Skeletal muscle cell (primary cell): ENCODE data around the gene COBL.

Source experiments
- DNase-seq: peaks from one replicate; pipeline ENCODE4 v3.0.0-alpha.2; 2010; ENCODE audit warnings: low read depth
- H3K4me3 ChIP-seq: 2 replicates; pipeline ENCODE4 v1.5.1; 2011; ENCODE audit warnings: low read depth, mild to moderate bottlenecking, control low read depth, low read length, moderate library complexity

The COBL gene

GRCh38 chr7:51239691-51240090 lies 76.9 kb downstream of the COBL start:
- H3K4me3 ChIP-seq, result no peak overlapping the region
- DNase-seq, result no peak

DNA sequence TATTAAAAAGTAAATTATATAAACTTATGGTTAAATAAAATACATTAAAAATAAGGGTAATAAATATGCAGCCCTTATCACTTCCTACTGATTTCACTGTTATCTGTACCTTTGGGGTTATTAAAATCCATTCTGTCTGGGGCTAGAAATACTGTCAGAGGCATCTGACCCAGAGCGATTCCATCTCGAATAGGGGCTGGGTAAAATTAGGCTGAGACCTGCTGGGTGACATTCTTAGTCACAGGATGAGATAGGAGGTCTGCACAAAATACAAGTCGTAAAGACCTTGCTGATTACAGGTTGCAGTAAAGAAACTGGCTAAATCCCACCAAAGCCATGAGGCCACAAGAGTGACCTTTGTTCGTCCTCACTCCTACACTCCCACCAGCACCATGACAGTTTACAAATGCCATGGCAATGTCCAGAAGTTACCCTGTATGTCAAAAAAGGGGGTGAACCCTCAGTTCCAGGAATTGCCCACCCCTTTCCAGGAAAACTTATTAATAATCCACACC lies 77.6 kb downstream of the COBL start:
- DNase-seq, result no peak
- H3K4me3 ChIP-seq, result no peak overlapping the region

DNA sequence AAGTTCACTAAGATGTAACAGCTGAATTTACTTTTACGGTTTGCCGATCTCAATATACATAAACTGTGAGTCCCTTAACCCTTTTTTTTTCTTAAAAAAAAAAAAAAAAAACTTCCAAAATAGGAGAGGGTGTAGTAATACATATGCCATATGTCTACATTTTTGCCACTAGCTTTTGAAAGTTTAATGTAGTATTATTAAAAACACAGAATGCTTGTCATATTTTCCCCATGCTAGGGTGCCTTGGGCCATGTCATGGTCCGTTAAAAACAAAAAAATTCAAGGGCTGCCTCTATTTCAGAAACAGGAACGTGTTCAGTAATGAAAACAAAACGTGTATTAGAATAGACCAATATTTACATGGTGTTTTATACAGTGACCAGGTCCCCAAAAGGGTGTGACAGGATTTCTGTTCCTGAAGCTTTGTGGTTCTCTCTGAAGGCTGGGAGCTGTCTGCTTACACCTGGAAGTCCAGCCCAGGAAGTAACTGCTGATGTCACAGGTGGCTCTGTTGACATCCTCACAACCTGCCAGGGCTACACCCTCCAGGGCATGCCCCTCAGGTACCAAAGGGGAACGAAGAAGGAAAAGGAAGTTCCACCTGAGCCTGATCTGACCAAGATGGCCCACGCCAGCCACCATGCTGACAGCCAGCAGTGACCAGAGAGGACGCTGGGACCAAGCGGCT lies 79.0 kb downstream of the COBL start:
- no peak for DNase-seq
- no peak overlapping the region for H3K4me3 ChIP-seq

- no peak for DNase-seq
These were observed 80.0 kb downstream of the COBL start for GRCh38 chr7:51236470-51237132.

DNA sequence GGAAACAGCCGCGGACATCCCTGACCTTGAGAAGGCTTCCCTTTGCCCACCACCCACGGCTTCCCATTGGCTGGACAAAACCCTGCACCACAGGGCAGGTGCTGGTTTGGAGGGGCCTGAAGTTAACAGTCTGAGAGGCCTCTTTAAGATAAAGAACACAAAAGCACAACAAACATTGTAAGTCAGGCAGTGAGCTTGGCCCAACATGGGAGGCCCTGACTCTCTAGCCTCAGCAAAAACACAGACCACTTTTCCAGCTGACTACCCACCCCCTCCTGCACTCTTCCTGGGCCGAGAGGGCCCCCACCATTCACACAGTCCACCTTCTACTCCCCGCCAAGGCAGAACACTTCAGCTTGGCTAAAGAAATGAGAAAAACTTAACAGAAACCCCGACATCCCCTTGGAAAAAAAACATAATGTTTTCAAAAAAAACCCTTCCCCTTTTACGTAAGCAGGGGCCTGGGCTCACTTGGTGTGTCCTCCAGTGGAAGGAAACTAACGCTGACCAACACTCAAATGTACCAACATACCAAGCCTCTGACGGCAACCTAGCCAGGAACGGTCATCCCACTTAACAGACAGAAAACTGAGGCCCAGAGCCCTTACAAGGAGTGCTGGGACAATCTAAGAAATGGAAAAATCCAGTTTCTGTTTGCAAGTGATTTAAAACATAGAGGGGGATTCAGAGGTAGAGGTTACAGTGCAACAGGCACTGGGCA lies 80.9 kb downstream of the COBL start:
- no peak overlapping the region for H3K4me3 ChIP-seq
- DNase-seq, result no peak

More at GRCh38 chr7:51236470-51237132, 80.0 kb downstream of the COBL start:
- no peak overlapping the region for H3K4me3 ChIP-seq

GRCh38 chr7:51234609-51235308 lies 81.8 kb downstream of the COBL start:
- no peak for DNase-seq
- H3K4me3 ChIP-seq, result no peak overlapping the region

DNA sequence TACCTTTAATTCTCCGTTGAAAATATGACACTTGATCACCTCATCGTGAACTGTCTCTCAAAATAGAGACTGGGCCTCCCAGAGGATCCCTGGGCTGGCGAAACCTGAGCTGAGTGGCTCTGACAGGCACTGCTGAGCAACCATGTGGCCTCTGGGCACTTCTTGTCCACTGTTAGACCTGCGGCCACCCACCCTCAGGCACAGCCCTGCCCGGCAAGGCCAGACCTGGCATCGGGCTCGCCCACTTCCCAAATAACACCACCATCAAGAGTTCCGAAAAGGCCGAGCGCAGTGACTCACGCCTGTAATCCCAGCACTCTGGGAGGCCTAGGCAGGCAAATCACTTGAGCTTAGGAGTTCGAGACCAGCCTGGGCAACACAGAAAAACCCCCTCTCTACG lies 82.5 kb downstream of the COBL start:
- H3K4me3 ChIP-seq, result no peak overlapping the region
- no peak for DNase-seq

GRCh38 chr7:51233374-51233773 lies 83.2 kb downstream of the COBL start:
- DNase-seq, result no peak
- no peak overlapping the region for H3K4me3 ChIP-seq

DNA sequence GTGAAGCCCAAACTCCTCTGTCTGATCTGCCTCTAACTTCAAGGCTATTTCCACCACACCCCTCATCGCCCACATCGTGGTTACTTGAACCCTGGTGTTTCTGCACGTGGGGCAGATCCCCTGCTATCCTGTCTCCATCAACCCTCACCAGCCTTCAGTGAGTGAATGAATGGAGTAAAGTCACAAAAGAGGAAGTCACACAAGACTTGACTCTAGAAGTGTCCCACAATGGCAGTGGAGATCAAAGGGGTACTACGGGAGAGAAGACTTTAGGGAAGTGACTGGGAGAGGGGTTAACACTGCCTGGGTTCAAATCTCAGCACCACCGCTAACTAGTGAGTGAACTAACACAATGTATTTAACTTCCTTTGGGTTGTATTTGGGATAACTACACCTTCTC lies 85.9 kb downstream of the COBL start:
- no peak for DNase-seq
- no peak overlapping the region for H3K4me3 ChIP-seq

DNA sequence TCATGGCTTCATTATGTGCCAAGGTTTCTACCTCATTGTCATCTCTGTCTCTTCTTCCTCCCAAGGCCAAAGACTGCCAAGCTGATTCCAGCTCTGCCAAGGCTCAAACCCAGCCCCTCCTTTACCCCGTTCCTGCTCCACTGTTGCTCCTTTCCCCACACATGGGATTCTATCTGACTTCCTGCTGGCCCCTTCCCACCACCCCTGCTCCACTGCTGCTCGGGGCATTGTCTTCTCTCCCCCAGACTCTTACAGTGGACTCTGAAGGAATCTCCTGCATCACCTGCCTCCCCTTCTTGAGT lies 86.3 kb downstream of the COBL start:
- no peak overlapping the region for H3K4me3 ChIP-seq
- no peak for DNase-seq

GRCh38 chr7:51229620-51230323 lies 86.8 kb downstream of the COBL start:
- no peak overlapping the region for H3K4me3 ChIP-seq
- no peak for DNase-seq

GRCh38 chr7:51229106-51229537 lies 87.5 kb downstream of the COBL start:
- H3K4me3 ChIP-seq, result no peak overlapping the region
- no peak for DNase-seq

DNA sequence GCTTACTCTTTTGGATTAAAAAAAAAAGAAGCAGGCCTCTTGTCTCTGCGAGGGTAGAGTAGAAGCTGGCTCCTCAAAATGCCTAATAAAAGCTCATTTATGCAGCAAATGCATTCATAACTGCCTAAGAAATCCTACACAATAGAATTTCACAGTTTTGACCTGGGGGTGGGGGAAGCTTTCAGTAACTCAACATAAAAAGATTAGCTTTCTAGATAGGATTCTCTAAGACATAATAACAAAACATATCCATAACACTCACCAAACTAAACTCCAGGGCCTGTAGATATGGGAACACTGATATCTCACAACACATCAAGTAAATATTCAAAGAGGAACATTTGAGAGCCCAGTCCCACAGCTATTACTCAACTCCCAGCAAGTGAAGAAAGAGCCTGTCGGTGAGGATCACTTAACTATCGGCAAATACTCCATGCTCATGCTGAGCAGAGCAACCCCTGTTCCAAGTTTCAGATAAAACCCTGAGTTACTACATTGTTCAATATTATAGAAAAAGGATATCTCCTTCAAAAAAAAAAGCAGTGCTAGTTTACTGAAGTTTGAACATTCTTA lies 88.1 kb downstream of the COBL start:
- no peak for DNase-seq
- H3K4me3 ChIP-seq, result no peak overlapping the region

DNA sequence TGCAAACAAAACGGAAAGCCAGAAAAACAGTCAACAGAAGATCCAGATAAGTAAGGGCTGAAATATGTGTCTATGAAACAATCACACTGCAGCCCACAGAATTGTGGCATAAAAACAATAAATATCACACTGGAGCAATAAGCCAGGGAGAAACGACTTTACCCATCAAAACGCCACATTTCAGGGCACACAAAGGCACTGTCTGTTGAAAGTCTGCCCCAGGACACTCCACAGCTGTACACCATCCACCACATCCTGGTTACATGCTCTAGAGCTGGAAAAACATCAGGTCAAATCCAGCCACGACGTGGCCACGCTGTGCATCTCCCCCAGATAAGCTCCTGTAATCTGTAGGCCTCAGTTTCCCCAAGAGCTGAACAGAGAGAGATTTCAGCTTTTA lies 88.7 kb downstream of the COBL start:
- no peak overlapping the region for H3K4me3 ChIP-seq
- no peak for DNase-seq

- DNase-seq, result no peak
- H3K4me3 ChIP-seq, result no peak overlapping the region
These were observed 89.6 kb downstream of the COBL start for GRCh38 chr7:51226916-51227535.

DNA sequence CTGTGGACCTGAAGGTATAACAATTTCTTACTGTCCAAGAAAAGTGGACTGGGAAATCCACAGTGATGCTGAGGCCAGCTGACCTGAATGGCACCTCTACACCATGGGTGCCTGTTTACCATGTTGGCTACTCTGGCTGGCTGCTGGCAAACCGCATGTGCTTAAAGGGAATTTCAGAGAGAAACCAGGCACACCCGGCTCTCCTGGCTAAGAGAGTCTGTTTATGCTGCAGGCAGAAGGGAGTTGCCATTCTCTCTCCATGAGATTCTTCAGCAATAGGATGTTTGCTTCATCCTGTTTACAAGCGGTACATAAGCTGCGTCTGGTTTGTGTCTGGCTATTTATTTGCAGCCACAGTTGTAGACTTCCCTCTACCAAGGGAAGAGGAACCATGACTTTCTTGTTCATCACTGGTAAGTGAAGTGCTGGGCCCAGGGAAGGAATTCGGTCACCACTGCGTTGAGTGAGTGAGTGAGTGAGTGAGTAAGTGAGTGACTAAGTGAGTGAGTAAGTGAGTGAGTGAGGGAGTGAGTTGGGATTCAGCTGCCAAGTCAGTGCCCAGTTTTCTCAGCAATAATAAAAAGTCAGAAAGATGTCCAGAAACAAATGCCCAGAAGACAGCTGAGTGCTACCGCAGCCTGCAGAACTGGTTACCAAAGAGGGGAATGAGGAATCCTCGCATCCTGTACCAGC lies 90.4 kb downstream of the COBL start:
- no peak for DNase-seq
- H3K4me3 ChIP-seq, result no peak overlapping the region

DNA sequence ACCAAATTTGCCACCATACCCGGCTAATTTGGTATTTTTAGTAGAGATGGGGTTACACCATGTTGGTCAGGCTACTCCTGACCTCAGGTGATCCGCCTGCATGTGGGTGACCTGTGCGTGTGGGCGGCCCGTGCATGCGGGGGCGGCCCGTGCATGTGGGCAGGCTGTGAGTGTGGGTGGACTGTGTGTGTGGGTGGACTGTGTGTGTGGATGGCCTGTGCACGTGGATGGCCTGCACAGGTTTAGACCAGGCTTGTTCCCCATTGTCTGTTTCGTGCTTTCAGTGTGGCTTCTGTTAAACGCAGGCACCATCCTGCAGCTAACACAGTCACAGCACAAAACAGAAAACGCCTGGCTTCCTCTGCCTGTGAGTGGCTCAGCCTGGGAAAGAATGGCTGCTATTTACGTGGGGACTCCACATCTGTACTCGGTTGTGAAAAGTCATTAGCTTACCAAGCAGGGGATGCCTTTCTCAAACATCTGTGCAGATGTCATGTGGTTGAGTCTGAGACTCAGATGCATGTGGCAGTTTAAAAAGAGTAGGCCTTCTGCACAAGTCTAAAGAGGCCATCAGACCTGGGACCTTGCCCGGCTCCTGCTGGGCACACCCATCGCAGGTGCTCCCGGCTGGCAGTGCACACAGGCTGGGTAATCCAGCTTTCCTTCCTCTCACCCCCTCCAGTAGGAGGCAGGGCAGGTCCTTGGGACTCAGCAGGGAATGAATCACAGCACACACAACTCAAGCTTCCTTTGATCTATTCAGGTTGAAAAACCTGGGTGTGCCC lies 91.6 kb downstream of the COBL start:
- H3K4me3 ChIP-seq, result no peak overlapping the region
- DNase-seq, result no peak
